KG1 (cell line): ENCODE data around the gene PINLYP.

ENCODE experiments used
- DNase-seq: peaks from one replicate; lab custom pipeline; 2025; lab: John Stamatoyannopoulos, UW

The PINLYP gene

GRCh38 chr19:43606569-43607229 is 31.1 kb downstream of the PINLYP start:
- no peak for DNase-seq

GRCh38 chr19:43607238-43608205 is 31.9 kb downstream of the PINLYP start:
- DNase-seq: no peak

- DNase-seq: no peak
These were observed 34.3 kb downstream of the PINLYP start for GRCh38 chr19:43609872-43610271.

DNA sequence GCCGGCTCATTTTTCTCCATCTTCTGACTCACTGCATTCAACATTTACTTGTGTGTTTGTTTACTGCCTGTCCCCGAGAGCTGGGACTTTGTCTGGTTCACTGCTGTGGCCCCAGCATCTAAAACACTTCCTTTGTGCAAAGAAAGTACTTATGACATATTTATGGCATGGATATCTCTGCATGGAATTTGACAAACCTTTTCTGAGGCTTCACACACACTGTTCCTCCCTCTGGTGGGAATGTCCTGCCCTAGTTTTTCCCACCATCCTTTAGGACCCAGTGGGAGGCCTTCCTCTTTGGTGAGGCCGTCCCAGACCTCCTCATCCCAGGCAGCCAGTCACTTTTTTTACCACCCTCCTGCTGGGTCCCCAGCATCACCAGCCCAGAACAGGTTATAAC is 34.9 kb downstream of the PINLYP start:
- DNase-seq: no peak

- DNase-seq: no peak
These were observed 36.2 kb downstream of the PINLYP start, which contains the start of gene SRRM5 for GRCh38 chr19:43611788-43612187. Gene SRRM5, plus strand, starts transcription at chr19:43612088. Its CDS starts 34 bp downstream, at chr19:43612122.

- no peak for DNase-seq
These were observed 36.8 kb downstream of the PINLYP start for GRCh38 chr19:43612374-43612773.

GRCh38 chr19:43616306-43616705 is 40.7 kb downstream of the PINLYP start:
- no peak for DNase-seq

- no peak for DNase-seq
These were observed 41.4 kb downstream of the PINLYP start for GRCh38 chr19:43616954-43617353.

DNA sequence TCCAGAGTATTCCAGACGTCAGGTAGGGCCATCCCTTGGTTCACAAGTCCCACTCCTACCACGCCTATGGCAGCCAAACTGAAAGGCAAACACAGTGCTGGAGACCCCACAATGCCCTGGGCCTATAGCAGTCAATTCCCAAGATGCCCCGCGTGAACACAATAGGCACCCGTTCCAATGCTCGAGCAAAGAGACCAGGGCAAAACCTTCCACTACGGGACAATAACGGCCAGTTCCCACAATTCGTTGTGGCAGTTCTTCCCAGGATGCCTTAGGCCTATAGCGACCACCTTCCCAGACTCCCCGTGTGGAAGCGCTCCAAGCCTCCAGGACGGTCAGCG is 43.3 kb downstream of the PINLYP start:
- DNase-seq: peak; percentile 85

- peak; percentile 85 for DNase-seq
These were observed 43.9 kb downstream of the PINLYP start, which contains the start of gene ZNF428 for GRCh38 chr19:43619262-43620060. Gene ZNF428, minus strand, starts transcription at chr19:43619629. Its CDS starts 5,325 bp downstream, at chr19:43614304.

- no peak for DNase-seq
These were observed 44.7 kb downstream of the PINLYP start for GRCh38 chr19:43620061-43621001.

DNA sequence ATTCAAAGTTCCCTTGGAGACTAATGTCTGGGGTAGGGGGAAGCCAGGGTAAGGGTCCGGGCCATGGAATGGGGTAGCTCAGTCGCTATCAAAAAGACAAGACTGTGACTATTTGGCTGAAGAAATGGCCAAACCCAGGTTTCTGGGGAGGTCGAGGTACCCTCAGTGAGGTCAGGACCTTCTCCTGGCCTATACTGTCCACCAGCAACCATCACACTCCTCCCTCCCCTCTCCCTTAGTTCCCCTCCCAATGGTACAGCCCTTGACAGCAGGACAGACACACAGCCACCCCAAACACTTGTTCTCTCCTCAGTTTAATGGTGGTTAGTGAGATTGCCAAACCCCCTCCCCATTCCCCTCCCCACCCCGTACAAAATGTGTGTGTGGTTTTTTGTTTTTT is 46.5 kb downstream of the PINLYP start:
- DNase-seq: no peak

DNA sequence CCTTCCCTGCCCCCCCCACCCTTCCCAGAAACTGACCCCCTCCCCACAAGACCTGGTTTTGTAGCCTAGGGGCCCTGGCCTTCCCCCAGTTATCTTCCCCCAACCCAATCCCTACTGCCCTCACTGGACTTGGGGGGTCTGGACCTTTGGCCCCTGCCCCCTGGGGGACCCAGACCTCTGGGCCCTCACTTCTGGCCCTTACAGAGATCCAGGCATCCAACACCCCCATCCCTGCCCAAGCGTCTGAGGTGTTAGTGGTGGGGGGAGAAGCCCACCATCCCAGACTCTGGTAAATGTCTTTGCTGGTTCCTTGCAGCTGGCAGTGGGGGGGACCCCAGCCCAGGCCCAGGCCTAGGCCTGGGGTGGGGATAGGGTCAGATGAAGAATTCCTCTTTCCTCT is 47.4 kb downstream of the PINLYP start:
- no peak for DNase-seq

DNA sequence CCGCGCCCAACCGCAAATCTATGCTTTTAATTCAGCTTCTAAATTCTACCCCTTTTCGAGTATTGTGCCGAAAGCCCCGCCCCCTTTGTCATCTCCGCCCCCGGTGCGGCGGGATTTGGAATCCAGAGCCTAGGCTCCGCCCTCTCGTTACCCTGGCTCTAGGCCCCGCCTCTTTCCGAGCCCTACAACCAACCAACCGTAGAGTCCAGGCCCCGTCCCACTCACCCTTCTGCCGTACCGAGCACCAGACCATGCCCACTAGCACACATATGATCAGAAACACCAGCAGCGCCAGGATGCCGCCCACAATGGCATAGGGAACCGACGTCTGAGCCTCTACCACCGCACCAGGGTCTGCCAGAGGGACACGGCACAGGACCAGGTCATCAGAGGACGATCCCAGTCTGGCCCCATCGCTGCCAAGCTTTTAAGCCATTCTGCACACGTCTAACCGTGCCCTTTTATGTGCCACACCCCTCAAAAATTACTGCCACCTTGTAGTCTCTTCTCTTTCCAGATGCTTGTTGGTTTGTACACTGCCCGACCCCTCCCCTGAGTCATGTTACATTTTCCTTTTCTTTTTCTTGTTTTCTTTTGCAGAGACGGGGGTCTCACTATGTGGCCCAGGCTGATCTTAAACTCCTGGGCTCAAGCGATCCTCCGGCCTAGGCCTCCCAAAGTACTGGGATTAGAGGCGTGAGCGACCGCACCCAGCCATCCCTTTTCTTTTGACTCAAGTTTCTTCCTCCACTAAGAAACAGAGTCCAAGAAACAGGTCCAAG is 48.5 kb downstream of the PINLYP start:
- no peak for DNase-seq

DNA sequence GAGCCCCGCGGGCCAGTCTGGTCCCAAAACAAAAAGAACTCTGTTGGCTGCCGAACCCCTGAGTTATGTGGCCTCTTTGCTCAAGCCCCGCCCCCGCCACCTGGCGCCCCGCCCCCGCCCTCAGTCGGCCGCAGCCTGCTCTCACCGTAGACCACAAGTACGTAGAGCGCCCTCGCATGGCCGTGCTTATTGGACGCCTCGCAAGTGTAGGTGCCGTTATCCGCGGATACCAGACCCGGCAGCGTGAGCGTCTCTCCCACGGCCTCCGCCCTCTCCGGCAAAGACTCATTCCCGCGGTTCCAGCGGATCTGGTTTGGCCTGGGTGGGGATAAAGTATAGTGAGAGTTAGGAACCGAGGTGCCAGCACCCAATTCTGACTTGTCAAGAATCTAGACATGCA is 49.3 kb downstream of the PINLYP start:
- peak; percentile 41 for DNase-seq

GRCh38 chr19:43625918-43626579 is 50.4 kb downstream of the PINLYP start:
- no peak for DNase-seq

- DNase-seq: no peak
These were observed 51.2 kb downstream of the PINLYP start for GRCh38 chr19:43626838-43627237.

- DNase-seq: no peak
These were observed 53.2 kb downstream of the PINLYP start for GRCh38 chr19:43628646-43629326.

DNA sequence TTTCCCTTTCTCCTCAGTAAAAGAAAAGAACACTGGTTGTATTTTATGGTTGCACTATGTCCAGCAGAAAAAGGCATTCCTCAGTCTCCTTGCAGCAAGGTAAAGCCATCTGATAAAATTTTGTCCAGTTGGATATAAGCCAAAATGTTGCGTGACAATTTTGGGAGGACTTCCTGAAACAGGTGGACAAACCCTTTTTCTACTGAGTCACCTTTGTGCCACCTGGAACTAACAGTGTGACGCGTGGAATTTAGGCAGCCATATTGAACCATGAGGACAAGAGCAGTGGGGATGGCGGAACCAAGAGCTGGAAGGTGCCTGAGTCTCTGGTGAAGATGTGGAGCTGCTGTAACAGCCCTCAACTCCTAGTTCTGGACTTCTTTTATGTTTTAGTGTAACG is 55.9 kb downstream of the PINLYP start:
- no peak for DNase-seq
